GM18951 (cell line): ENCODE data around the gene CPVL.

Source experiments
- POLR2A ChIP-seq: IDR thresholded peaks from 4 replicates; pipeline ENCODE4 v1.6.1; 2011; ENCODE audit warnings: mild to moderate bottlenecking; ENCODE audit not compliant: insufficient read length, insufficient read depth; ENCODE audit errors: extremely low read depth
- in situ Hi-C: fragments of 300-500 bp; cut with MboI; formaldehyde crosslinking; loops from one replicate; pipeline ENCODE4 v1.12.0; 2022; ENCODE audit warnings: low sequenced_read_pairs, mixed read lengths, inconsistent platforms; ENCODE audit not compliant: unreplicated experiment

The CPVL gene

DNA sequence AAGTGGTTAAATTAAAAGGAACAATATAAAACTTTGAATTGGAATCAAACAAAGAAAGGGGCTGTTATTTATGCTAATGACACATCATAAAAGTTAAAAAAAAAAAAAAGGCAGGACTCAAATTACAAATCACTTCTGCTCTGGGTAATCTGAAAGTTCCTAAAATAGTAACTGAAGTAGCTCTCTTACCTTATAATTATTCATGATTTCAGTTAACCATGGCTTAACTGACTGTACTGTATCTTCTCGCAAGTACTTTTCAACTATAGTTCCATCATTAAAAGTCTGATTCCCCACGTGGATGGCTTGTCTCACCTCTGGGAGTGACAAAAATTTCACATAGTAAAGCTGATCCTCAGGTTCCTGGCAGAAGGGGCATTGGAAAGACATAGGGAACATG is 82.5 kb downstream of the CPVL start:
- no peak for TF ChIP-seq POLR2A
- in situ Hi-C loops, result no loop called here

DNA sequence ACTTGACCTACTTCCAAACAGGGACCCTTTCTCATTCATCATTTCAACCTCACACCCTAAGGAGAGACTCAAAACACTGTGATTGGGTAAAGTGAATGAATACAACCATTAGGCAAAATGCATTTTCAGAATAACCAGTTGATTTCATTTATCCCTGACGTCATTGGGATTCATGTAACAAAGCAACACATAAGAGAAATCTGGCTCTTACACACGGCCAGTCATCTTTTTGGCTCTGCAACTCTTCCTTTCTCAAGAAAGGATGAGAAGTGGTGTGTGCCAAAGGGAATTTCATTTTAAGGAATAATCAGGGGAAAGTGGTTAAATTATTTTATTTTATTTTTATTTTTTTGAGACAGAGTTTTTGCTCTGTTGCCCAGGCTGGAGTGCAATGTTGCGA is 83.1 kb downstream of the CPVL start:
- no peak for TF ChIP-seq POLR2A
- in situ Hi-C loops, result no loop called here

GRCh38 chr7:29053105-29053872 is 93.0 kb downstream of the CPVL start:
- in situ Hi-C loops, result no loop called here
- no peak for TF ChIP-seq POLR2A

DNA sequence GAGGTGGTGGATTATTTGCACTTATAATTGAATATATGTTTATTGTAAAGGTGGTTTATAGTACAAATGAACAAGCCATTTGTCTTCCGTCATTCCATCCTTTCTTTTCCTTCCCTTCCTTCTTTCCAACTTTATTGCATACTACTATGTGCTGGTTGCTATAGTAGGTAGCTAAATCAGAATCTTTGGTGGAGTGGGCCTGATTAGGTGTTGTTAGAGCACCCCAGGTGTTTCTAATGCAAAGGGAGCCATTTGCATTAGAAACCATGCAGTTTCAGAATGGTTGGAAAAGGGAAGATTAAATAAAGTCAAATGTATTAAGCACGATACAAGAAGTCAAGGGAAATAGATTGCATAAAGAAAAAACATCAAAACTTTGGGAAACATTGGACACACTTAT is 99.4 kb downstream of the CPVL start:
- TF ChIP-seq POLR2A, result no peak
- in situ Hi-C loops, result no loop called here

DNA sequence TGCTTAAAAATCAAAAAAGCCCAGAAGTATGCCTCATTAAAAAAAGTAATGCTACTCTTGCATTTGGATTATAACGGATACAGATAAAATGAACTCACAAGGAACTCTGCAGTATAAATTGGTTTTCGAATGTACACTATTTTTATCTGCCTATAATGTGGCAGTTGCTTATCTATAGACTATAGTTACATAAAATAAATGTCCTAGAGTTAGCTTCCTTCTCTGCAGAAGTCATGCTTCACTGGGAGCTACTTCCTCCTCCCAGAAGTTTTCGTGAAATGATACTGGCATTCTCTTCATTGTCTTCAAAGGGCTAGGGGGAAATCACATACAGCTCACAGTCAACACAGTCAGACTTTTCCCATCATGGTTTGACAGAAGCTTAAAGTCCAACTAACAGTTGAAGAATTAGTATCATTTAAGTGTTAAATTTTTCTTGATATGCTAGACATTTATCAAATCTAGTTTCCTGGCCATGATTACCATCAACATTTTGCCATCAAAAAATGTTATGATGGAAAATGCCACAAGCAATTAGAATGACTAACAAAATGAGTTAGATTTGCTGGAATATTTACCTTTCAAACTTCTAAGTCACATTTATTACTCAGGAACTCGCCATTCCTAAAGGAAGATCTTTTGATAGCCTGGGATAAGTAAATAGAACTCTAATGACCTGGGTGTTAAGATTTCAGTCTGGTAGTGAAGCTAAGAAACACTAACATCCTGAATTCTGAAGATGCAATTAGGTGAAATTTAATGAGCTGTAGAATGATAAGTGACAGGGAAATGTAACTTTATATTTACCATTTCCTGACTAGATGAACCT is 100.9 kb downstream of the CPVL start:
- in situ Hi-C loops, result no loop called here
- TF ChIP-seq POLR2A, result no peak

DNA sequence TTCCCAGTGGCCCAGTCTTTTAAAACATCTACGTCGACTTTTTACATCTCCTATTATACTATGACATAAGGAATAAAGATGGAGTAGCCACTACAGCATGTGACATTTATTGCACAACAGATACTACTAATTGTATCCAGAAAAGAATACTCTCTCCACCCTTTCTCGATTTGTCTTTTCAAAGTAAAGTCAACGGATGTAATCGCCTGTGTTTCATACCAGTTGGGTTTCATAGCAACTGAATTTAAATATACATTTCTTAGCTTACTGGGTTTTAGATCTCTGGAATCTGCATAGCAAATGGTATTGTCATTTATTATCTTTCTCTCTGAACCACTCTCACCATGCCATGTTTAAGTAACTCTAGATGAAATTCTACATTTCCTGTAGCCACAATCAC is 101.8 kb downstream of the CPVL start:
- TF ChIP-seq POLR2A, result no peak
- in situ Hi-C loops, result no loop called here

- in situ Hi-C loops, result no loop called here
- TF ChIP-seq POLR2A, result no peak
Observed at GRCh38 chr7:29043576-29043975, 102.8 kb downstream of the CPVL start.

- in situ Hi-C loops, result no loop called here
- no peak for TF ChIP-seq POLR2A
Observed at GRCh38 chr7:29042824-29043231, 103.5 kb downstream of the CPVL start.

DNA sequence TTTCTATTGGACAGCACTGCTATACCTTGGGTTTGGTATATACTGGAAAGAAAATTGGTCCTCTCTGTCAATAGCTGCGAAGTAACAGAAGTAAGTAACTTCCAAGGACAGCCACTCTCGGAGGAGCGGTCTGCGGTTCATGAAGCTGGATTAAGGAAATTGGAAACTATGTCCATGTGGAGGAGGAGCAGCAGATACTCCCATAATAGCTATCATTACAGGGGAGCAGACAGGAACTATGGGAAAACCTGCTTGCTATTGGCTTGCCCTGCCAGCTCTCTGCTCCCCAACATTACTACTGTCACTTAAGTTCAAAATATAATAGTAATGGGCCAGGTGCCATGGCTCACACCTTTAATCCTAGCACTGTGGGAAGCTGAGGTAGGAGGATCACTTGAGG is 104.3 kb downstream of the CPVL start:
- in situ Hi-C loops, result no loop called here
- no peak for TF ChIP-seq POLR2A

DNA sequence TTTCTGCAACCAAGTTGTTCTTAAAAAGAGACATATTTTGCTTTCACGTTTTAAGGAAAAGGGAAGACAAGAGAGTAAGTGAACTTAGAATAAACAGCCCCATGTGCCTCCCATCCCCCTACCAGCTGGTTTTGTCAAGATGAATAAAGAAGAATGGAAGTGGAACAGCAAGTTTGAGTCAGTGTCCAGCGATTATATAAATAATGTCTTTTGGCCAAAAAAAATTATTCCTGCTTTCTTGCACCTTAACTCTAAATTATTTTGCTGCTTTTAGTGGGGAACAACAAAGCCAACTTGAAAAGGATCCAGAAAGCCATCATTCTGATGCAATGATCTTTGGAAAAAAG is 105.8 kb downstream of the CPVL start:
- TF ChIP-seq POLR2A, result no peak
- in situ Hi-C loops, result no loop called here

DNA sequence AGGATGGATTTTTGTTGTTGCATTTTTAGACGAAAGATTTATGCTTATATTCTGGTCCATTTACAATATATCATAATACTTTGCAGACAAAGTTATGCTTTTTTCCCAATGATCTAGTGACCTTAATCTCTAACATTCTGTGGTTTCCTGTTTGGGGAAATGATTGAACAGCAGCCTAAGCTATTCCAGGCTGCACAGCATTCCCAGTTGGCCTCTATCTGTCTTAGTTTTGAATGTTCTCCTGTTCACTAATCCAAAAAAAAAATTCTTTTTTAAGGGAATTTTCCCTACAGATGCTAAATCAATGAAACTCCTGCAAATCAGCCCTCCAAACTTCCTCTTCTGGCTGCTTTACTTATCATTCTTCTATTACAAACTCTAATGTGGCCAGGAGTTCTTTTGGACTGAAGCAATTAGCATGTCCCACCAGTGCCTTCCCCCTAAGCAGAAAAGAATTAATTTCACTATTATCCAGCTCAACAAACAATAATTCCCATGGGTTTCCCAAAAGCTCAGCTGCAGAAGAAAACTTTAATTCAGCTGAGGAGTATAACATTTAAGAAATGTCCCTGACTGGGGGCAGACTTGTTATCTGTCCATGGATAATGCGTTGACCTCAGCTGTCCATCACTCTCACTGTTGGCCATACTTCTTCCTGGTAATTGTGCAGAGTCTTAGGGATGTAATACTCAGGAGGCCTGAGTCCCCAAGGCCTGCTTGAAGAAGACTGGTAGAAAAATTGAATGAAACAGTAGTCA is 106.3 kb downstream of the CPVL start:
- in situ Hi-C loops, result no loop called here
- no peak for TF ChIP-seq POLR2A

DNA sequence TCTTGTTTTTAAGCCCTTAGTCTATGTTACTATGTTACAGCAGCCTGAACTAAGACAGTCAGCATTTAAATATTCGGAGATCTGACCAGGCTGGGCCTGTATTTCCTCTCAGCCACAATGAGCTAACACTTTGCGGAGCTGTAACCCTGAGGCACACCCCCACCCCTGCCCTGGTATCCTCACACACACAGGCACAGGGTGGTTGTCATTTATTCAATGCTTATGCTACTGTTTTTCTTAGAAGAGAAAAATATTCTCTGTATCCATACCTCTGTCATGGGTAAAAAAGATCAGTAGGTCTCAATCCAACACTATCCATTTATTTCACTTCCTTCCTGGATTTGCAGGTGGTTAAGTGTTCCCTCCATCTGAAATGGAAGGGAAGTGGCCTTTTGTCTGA is 107.9 kb downstream of the CPVL start:
- TF ChIP-seq POLR2A, result no peak
- in situ Hi-C loops, result no loop called here

- no peak for TF ChIP-seq POLR2A
- in situ Hi-C loops, result no loop called here
Observed at GRCh38 chr7:29035044-29035740, 111.1 kb downstream of the CPVL start.
